ENCODE measurements around the gene VPS11.

DNA sequence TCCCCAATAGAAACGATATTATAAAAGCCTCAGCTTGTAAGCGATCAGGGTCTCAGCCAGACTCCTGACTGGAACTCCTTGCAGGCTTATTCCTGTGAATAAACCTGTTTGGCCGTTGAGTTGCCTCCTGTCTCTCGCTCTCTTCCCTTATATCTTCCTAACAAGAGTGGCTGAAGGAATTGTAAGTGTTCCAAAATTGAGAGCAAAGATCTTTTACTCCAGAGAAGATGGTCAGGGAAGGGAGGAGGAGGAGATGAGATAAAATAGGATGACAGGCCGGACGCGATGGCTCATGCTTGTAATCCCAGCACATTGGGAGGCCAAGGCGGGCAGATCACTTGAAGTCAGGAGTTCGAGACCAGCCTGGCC lies 35.7 kb upstream of the VPS11 start:
- TF ChIP-seq, protein P1, sequence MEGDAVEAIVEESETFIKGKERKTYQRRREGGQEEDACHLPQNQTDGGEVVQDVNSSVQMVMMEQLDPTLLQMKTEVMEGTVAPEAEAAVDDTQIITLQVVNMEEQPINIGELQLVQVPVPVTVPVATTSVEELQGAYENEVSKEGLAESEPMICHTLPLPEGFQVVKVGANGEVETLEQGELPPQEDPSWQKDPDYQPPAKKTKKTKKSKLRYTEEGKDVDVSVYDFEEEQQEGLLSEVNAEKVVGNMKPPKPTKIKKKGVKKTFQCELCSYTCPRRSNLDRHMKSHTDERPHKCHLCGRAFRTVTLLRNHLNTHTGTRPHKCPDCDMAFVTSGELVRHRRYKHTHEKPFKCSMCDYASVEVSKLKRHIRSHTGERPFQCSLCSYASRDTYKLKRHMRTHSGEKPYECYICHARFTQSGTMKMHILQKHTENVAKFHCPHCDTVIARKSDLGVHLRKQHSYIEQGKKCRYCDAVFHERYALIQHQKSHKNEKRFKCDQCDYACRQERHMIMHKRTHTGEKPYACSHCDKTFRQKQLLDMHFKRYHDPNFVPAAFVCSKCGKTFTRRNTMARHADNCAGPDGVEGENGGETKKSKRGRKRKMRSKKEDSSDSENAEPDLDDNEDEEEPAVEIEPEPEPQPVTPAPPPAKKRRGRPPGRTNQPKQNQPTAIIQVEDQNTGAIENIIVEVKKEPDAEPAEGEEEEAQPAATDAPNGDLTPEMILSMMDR (IDR thresholded peaks at IDR 0.05 in 8 of 11, conservative IDR thresholded peaks at IDR 0.05 in 3 of 11) = no peak
- no peak for TF ChIP-seq POLR2AphosphoS5 (IDR thresholded peaks at IDR 0.05)

Measured in spleen (tissue), 7 donors.